ENCODE measurements around the gene SEBOX. TPM values are rescaled to one million over a fixed set of nuclear protein-coding genes. Genes with fewer than 3 reads are reported as not detected.

SEBOX gene
- total RNA-seq, 4 donors from 2014 or later: not detected

- no peaks in the 10 kb centered on the region for H3K9me3 ChIP-seq
- TF ChIP-seq POLR2A (IDR thresholded peaks at IDR 0.05) (no peak), POLR2AphosphoS5 (IDR thresholded peaks at IDR 0.05) (no peak)
- TF ChIP-seq, protein P1, sequence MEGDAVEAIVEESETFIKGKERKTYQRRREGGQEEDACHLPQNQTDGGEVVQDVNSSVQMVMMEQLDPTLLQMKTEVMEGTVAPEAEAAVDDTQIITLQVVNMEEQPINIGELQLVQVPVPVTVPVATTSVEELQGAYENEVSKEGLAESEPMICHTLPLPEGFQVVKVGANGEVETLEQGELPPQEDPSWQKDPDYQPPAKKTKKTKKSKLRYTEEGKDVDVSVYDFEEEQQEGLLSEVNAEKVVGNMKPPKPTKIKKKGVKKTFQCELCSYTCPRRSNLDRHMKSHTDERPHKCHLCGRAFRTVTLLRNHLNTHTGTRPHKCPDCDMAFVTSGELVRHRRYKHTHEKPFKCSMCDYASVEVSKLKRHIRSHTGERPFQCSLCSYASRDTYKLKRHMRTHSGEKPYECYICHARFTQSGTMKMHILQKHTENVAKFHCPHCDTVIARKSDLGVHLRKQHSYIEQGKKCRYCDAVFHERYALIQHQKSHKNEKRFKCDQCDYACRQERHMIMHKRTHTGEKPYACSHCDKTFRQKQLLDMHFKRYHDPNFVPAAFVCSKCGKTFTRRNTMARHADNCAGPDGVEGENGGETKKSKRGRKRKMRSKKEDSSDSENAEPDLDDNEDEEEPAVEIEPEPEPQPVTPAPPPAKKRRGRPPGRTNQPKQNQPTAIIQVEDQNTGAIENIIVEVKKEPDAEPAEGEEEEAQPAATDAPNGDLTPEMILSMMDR (IDR thresholded peaks at IDR 0.05): no peak
- ATAC-seq: no peak
- WGBS, 2 donors (ENCODE audit: low coverage in 1 of 2): no CpG with 5 or more reads among the region's 1 CpG
- peaks cover 0 to 95% of the 10 kb centered on the region in 2 donors for H3K36me3 ChIP-seq
- H3K4me1 ChIP-seq: no peaks in the 10 kb centered on the region
- no peak overlapping the region for H3K4me3 ChIP-seq
- H3K27ac ChIP-seq: no peak overlapping the region
- no peaks in the 10 kb centered on the region for H3K27me3 ChIP-seq
Measured at GRCh38 chr17:28390984-28391383, 26.0 kb upstream of the SEBOX start.

GRCh38 chr17:28390563-28390962 lies 25.6 kb upstream of the SEBOX start:
- H3K27me3 ChIP-seq: no peaks in the 10 kb centered on the region
- no peaks in the 10 kb centered on the region for H3K4me1 ChIP-seq
- H3K27ac ChIP-seq: no peak overlapping the region
- H3K36me3 ChIP-seq: peaks cover 0 to 95% of the 10 kb centered on the region in 2 donors
- TF ChIP-seq, protein P1 (IDR thresholded peaks at IDR 0.05): no peak
- TF ChIP-seq POLR2A (IDR thresholded peaks at IDR 0.05) (no peak), POLR2AphosphoS5 (IDR thresholded peaks at IDR 0.05) (no peak), EP300 (IDR thresholded peaks at IDR 0.05) (no peak)
- 93 to 94% methylated on average over 2 of the region's 2 CpGs for WGBS, 2 donors (ENCODE audit: low coverage in 1 of 2)
- H3K9me3 ChIP-seq: no peaks in the 10 kb centered on the region
- ATAC-seq: no peak
- no peak overlapping the region for H3K4me3 ChIP-seq

GRCh38 chr17:28390141-28390540 lies 25.1 kb upstream of the SEBOX start:
- Histone ChIP-seq H3K36me3 (peaks cover 0 to 95% of the 10 kb centered on the region in 2 donors), H3K9me3 (no peaks in the 10 kb centered on the region), H3K4me1 (no peaks in the 10 kb centered on the region), H3K27ac (no peak overlapping the region), H3K4me3 (no peak overlapping the region), H3K27me3 (no peaks in the 10 kb centered on the region)
- TF ChIP-seq POLR2A (IDR thresholded peaks at IDR 0.05): no peak
- TF ChIP-seq, protein P1 (IDR thresholded peaks at IDR 0.05): no peak
- TF ChIP-seq EP300 (IDR thresholded peaks at IDR 0.05): no peak
- TF ChIP-seq POLR2AphosphoS5 (IDR thresholded peaks at IDR 0.05): no peak
- ATAC-seq: no peak
- 79% methylated on average over 1 of the region's 1 CpG; no CpG with 5 or more reads in 1 of the 2 donors for WGBS, 2 donors (ENCODE audit: low coverage in 1 of 2)

DNA sequence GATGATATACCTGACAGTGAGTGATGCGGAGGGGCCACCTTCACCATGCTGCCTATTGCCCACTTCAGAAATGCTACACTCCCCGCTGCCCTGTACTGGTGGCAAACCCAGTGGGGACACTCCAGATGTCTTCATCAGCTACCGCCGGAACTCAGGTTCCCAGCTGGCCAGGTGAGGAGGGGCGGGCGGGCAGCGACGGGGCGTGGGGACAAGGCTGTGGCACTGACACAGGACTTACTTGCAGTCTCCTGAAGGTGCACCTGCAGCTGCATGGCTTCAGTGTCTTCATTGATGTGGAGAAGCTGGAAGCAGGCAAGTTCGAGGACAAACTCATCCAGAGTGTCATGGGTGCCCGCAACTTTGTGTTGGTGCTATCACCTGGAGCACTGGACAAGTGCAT lies 23.1 kb upstream of the SEBOX start:
- no peaks in the 10 kb centered on the region for H3K27me3 ChIP-seq
- no peak overlapping the region for H3K27ac ChIP-seq
- H3K4me1 ChIP-seq: no peaks in the 10 kb centered on the region
- H3K4me3 ChIP-seq: no peak overlapping the region
- WGBS, 2 donors (ENCODE audit: low coverage in 1 of 2): 100% methylated on average over 1 of the region's 11 CpGs; no CpG with 5 or more reads in 1 of the 2 donors
- no peak for ATAC-seq
- TF ChIP-seq, protein P1 (IDR thresholded peaks at IDR 0.05): no peak
- TF ChIP-seq EP300 (IDR thresholded peaks at IDR 0.05): no peak
- TF ChIP-seq POLR2AphosphoS5 (IDR thresholded peaks at IDR 0.05): no peak
- no peak for TF ChIP-seq POLR2A (IDR thresholded peaks at IDR 0.05)
- H3K9me3 ChIP-seq: no peaks in the 10 kb centered on the region
- peaks cover 0 to 94% of the 10 kb centered on the region in 2 donors for H3K36me3 ChIP-seq

- Histone ChIP-seq H3K4me1 (no peaks in the 10 kb centered on the region), H3K4me3 (no peak overlapping the region), H3K27ac (no peak overlapping the region), H3K27me3 (no peaks in the 10 kb centered on the region), H3K9me3 (no peaks in the 10 kb centered on the region), H3K36me3 (peaks cover 0 to 93% of the 10 kb centered on the region in 2 donors)
- no peak for ATAC-seq
- TF ChIP-seq EP300 (IDR thresholded peaks at IDR 0.05): no peak
- no peak for TF ChIP-seq POLR2AphosphoS5 (IDR thresholded peaks at IDR 0.05)
- TF ChIP-seq, protein P1 (IDR thresholded peaks at IDR 0.05): no peak
- TF ChIP-seq POLR2A (IDR thresholded peaks at IDR 0.05): no peak
Measured at GRCh38 chr17:28386391-28386790, 21.4 kb upstream of the SEBOX start.

Measured in gastroesophageal sphincter (tissue), 4 donors.